ENCODE data around the gene URAD. TPM values are rescaled to one million over a fixed set of nuclear protein-coding genes. Genes with fewer than 3 reads are reported as not detected.

The URAD gene
- total RNA-seq, 1 experiment from 2014 or later, result not detected

DNA sequence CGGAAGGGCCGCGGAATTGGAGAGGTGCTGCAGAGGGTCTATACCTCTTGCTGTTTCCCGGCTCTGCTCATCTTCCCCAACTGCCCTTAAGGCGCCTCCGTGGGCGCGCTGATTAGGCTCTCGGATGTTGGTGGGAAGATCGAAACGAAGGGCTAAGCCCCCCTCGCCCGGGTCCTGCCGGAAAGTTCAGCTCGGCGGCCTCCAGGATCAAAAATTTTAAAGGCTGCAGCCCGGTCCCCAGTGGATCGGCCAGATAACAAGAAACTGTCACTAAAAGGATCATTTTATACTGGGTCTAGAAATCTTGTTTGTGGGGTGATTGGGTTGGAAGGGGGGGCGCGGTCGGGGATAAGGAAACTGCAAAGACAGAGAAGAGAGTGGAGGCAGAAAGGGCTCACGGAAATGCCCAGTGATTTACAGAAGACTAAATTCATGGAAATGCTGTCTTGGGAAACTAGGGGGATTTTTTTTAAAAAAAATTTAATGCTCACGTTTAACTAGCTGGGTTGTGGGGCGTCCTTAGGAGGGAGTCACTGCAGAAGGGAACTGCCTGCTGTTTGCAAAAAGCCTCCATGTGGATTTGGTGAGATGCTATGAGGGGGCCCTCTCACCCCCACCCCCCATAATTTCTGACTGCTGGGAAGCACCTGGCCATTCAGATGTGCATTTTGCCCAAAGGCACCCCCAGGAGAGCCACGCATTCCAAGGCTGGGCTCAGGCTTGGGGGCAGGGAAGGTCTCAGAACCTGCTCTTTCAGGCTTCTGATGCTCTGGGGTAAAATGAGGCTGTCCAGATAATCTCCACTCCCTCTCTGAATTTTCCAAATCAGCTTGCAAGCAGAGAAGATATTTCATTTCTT lies 27.0 kb downstream of the URAD start:
- no peaks in the 10 kb centered on the region for H3K36me3 ChIP-seq (replicated peaks; ENCODE audit: control insufficient read depth, insufficient read depth, low read length)
- H3K4me3 ChIP-seq (ENCODE audit: insufficient read depth, low read depth, low read length), result peak overlapping the region; percentile 23
- peak; percentile 71 for DNase-seq
- peaks cover 99% of the 10 kb centered on the region for H3K27me3 ChIP-seq (ENCODE audit: control insufficient read depth, insufficient read depth, low read length)

GRCh38 chr13:27960362-27961226 lies 27.9 kb downstream of the URAD start:
- Histone ChIP-seq H3K4me3 (ENCODE audit: insufficient read depth, low read depth, low read length) (peak overlapping the region; percentile 23), H3K27me3 (ENCODE audit: control insufficient read depth, insufficient read depth, low read length) (peaks cover 100% of the 10 kb centered on the region), H3K36me3 (replicated peaks; ENCODE audit: control insufficient read depth, insufficient read depth, low read length) (no peaks in the 10 kb centered on the region)
- DNase-seq, result peak; percentile 89

- Histone ChIP-seq H3K27me3 (ENCODE audit: control insufficient read depth, insufficient read depth, low read length) (peaks cover 100% of the 10 kb centered on the region), H3K4me3 (ENCODE audit: insufficient read depth, low read depth, low read length) (no peak overlapping the region), H3K36me3 (replicated peaks; ENCODE audit: control insufficient read depth, insufficient read depth, low read length) (no peaks in the 10 kb centered on the region)
- DNase-seq, result no peak
Observed at GRCh38 chr13:27959976-27960361, 28.5 kb downstream of the URAD start.

- no peak overlapping the region for H3K4me3 ChIP-seq (ENCODE audit: insufficient read depth, low read depth, low read length)
- DNase-seq, result no peak
- H3K36me3 ChIP-seq (replicated peaks; ENCODE audit: control insufficient read depth, insufficient read depth, low read length), result no peaks in the 10 kb centered on the region
- peaks cover 100% of the 10 kb centered on the region for H3K27me3 ChIP-seq (ENCODE audit: control insufficient read depth, insufficient read depth, low read length)
Observed at GRCh38 chr13:27956576-27957300, 31.8 kb downstream of the URAD start.

- no peaks in the 10 kb centered on the region for H3K36me3 ChIP-seq (replicated peaks; ENCODE audit: control insufficient read depth, insufficient read depth, low read length)
- no peak overlapping the region for H3K4me3 ChIP-seq (ENCODE audit: insufficient read depth, low read depth, low read length)
- no peak for DNase-seq
- H3K27me3 ChIP-seq (ENCODE audit: control insufficient read depth, insufficient read depth, low read length), result peaks cover 88% of the 10 kb centered on the region
Observed at GRCh38 chr13:27955014-27955591, 33.4 kb downstream of the URAD start.

DNA sequence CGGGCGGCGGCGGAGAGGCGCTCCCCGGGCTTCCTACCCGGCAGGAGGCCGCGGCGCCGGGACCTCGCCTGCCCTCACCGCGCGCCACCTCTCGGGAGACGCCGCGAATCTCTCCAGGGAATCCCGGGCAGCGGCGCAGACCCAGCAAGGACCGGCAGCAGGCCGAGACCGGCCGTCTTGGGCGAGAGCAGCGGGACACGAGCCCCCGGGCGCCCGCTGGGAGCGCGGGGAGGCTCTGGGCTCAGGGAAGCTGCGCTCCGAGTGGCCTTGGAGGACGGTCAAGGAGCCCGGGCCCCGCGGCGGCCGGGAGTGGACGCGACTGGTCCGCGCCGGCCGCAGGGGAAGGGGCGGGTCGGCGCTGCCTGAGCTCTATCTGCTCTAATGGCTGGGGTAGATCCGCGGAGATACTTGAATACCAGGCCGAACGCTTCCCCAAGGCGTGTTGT lies 34.1 kb downstream of the URAD start:
- DNase-seq, result peak; percentile 82
- Histone ChIP-seq H3K4me3 (ENCODE audit: insufficient read depth, low read depth, low read length) (peak overlapping the region; percentile 37), H3K27me3 (ENCODE audit: control insufficient read depth, insufficient read depth, low read length) (peaks cover 82% of the 10 kb centered on the region), H3K36me3 (replicated peaks; ENCODE audit: control insufficient read depth, insufficient read depth, low read length) (no peaks in the 10 kb centered on the region)

- Histone ChIP-seq H3K27me3 (ENCODE audit: control insufficient read depth, insufficient read depth, low read length) (peaks cover 76% of the 10 kb centered on the region), H3K4me3 (ENCODE audit: insufficient read depth, low read depth, low read length) (peak overlapping the region; percentile 37), H3K36me3 (replicated peaks; ENCODE audit: control insufficient read depth, insufficient read depth, low read length) (no peaks in the 10 kb centered on the region)
- DNase-seq, result peak; percentile 93
Observed at GRCh38 chr13:27953676-27954405, 34.7 kb downstream of the URAD start.

- H3K27me3 ChIP-seq (ENCODE audit: control insufficient read depth, insufficient read depth, low read length), result peaks cover 70% of the 10 kb centered on the region
- H3K4me3 ChIP-seq (ENCODE audit: insufficient read depth, low read depth, low read length), result peak overlapping the region; percentile 37
- H3K36me3 ChIP-seq (replicated peaks; ENCODE audit: control insufficient read depth, insufficient read depth, low read length), result no peaks in the 10 kb centered on the region
- no peak for DNase-seq
Observed at GRCh38 chr13:27952876-27953675, 35.4 kb downstream of the URAD start.

DNA sequence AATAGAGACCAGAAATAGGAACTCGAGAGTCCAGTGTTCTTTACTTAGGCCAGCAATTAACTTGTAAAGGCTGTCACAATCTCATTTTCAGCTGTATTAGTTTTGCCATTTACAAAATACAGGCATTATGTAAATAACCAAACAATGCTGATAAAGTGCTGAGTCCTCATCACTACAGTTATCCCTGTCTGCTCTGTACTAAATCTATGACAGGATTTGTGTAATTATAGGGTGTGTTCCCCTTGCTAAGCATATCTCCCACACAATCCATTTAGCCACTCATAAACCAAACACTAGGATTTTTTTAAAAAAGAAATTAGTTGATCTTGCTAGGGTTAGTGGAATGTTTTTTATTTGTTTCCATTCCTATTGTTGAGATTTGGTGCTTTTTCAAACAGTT lies 45.5 kb downstream of the URAD start:
- DNase-seq, result no peak
- H3K27me3 ChIP-seq (ENCODE audit: control insufficient read depth, insufficient read depth, low read length), result peaks cover 3% of the 10 kb centered on the region
- no peak overlapping the region for H3K4me3 ChIP-seq (ENCODE audit: insufficient read depth, low read depth, low read length)
- no peaks in the 10 kb centered on the region for H3K36me3 ChIP-seq (replicated peaks; ENCODE audit: control insufficient read depth, insufficient read depth, low read length)

GRCh38 chr13:27933580-27934328 lies 54.7 kb downstream of the URAD start:
- no peak overlapping the region for H3K4me3 ChIP-seq (ENCODE audit: insufficient read depth, low read depth, low read length)
- no peak for DNase-seq
- H3K27me3 ChIP-seq (ENCODE audit: control insufficient read depth, insufficient read depth, low read length), result peaks cover 45% of the 10 kb centered on the region
- no peaks in the 10 kb centered on the region for H3K36me3 ChIP-seq (replicated peaks; ENCODE audit: control insufficient read depth, insufficient read depth, low read length)

GRCh38 chr13:27933118-27933517 lies 55.4 kb downstream of the URAD start:
- H3K27me3 ChIP-seq (ENCODE audit: control insufficient read depth, insufficient read depth, low read length), result peaks cover 51% of the 10 kb centered on the region
- H3K4me3 ChIP-seq (ENCODE audit: insufficient read depth, low read depth, low read length), result no peak overlapping the region
- H3K36me3 ChIP-seq (replicated peaks; ENCODE audit: control insufficient read depth, insufficient read depth, low read length), result no peaks in the 10 kb centered on the region
- no peak for DNase-seq

DNA sequence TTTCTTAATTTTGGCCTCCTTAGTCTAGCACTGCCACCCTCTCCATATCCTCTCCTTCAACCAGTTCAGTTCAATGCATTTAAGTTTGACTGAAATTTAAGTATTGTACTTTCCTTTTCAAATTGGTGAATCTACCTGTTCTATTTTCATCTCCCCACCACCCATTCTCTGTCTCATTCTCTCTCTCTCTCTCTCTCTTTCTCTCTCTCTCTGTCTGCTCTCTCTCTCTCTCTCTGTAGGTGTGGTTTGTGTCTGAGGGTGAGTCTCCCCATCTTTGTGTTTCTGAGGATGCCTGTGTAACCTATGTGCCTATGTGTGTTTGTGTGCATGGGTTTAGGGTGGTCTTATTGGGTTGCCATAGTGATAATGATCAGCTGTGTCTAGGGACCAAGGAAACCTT lies 58.6 kb downstream of the URAD start:
- no peak for DNase-seq
- Histone ChIP-seq H3K27me3 (ENCODE audit: control insufficient read depth, insufficient read depth, low read length) (peaks cover 84% of the 10 kb centered on the region), H3K36me3 (replicated peaks; ENCODE audit: control insufficient read depth, insufficient read depth, low read length) (no peaks in the 10 kb centered on the region), H3K4me3 (ENCODE audit: insufficient read depth, low read depth, low read length) (no peak overlapping the region)

All from H7 (cell line).